ENCODE results near the gene SOX21. TPM values are rescaled to one million over a fixed set of nuclear protein-coding genes. Genes with fewer than 3 reads are reported as not detected.

Gene SOX21
- total RNA-seq, 2 donors from 2014 or later: not detected

DNA sequence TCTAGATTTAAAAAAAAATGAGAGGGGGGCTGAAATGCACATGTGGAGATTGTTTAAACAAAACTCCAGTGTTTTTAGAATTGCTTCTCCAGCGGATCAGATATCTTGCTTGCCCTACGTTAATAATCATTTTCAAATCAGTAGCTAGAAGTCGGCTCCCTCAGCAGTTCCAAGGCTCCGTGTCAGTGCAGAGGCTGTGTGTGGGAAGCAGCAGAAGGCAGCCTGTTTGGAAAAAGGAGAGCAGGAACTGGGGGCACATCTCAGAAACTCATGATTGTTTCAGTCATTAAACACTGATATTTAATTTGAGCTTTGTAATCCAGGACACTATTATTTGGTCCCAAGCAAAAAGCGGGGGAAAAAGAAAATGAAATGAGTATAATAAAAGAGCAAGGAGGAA, 50.9 kb downstream of the SOX21 start:
- intact Hi-C loops (cut with DNase I): no loop called here
- no peaks in the 10 kb centered on the region for H3K36me3 ChIP-seq

DNA sequence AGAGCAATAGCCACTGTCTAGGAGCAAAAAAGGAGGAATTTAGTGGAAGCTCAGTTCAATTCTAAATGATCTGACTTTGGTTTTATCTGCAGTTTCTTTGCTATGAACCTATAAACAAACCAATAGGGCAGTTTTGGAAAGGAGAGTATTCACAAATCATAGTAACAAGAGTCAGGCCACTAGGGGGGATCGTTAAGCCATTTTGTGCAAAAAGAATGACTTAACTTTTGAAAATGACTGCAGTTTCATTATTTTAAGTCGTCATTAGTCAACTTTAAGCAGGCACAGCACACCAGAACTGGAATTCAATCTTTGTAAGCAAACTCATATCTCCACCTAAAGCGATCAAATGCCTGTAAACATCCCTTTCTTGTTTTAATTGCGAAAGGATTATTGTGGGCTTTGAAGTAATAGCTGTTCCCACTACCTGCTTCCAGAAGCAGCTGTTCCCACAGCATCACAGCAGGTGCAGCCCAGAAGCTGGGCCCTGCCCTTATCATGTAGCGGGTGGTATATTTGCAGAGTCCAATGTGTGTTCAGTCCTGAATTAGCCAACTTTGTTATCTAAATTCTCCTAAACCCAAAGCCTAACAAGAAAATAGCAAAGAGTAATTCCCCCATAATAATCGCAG, 51.5 kb downstream of the SOX21 start:
- no peaks in the 10 kb centered on the region for H3K36me3 ChIP-seq
- H3K9me3 ChIP-seq: no peaks in the 10 kb centered on the region
- no peak overlapping the region for H3K9ac ChIP-seq (ENCODE audit: low read depth in 2 of 2, low read length in 2 of 2)
- H3K27me3 ChIP-seq: no peaks in the 10 kb centered on the region
- TF ChIP-seq, protein P1, sequence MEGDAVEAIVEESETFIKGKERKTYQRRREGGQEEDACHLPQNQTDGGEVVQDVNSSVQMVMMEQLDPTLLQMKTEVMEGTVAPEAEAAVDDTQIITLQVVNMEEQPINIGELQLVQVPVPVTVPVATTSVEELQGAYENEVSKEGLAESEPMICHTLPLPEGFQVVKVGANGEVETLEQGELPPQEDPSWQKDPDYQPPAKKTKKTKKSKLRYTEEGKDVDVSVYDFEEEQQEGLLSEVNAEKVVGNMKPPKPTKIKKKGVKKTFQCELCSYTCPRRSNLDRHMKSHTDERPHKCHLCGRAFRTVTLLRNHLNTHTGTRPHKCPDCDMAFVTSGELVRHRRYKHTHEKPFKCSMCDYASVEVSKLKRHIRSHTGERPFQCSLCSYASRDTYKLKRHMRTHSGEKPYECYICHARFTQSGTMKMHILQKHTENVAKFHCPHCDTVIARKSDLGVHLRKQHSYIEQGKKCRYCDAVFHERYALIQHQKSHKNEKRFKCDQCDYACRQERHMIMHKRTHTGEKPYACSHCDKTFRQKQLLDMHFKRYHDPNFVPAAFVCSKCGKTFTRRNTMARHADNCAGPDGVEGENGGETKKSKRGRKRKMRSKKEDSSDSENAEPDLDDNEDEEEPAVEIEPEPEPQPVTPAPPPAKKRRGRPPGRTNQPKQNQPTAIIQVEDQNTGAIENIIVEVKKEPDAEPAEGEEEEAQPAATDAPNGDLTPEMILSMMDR (IDR thresholded peaks at IDR 0.05): no peak
- intact Hi-C loops (cut with DNase I): no loop called here
- no peaks in the 10 kb centered on the region for H3K4me1 ChIP-seq
- DNase-seq: no peak
- H3K27ac ChIP-seq: no peak overlapping the region
- no peak overlapping the region for H3K4me3 ChIP-seq

More for the DNA sequence above, 50.9 kb downstream of the SOX21 start:
- no peak overlapping the region for H3K4me3 ChIP-seq
- H3K27me3 ChIP-seq: no peaks in the 10 kb centered on the region
- H3K4me1 ChIP-seq: no peaks in the 10 kb centered on the region
- H3K9me3 ChIP-seq: no peaks in the 10 kb centered on the region
- no peak overlapping the region for H3K9ac ChIP-seq (ENCODE audit: low read depth in 2 of 2, low read length in 2 of 2)
- no peak overlapping the region for H3K27ac ChIP-seq
- TF ChIP-seq, protein P1 (IDR thresholded peaks at IDR 0.05): no peak
- DNase-seq: no peak

Other genes with a start within 250 kb of the SOX21 start
- gene DCT, start 232.9 kb downstream of the SOX21 start, total RNA-seq: under 1 TPM in 1 of 2 donors, not detected in 1; 0.11 TPM
- 1 to 10 TPM; 7.2 to 9.3 TPM for gene TGDS, start 116.4 kb downstream of the SOX21 start, total RNA-seq
- 1 to 10 TPM; 3.2 to 5.9 TPM for gene GPR180, start 110.7 kb downstream of the SOX21 start, total RNA-seq

All from colonic mucosa (tissue), 4 donors.